Spinal cord (tissue), 10 donors: Measurements from ENCODE around the gene HIGD1C. TPM values are rescaled to one million over a fixed set of nuclear protein-coding genes. Genes with fewer than 3 reads are reported as not detected.

Experiments used
- DNase-seq, 6 donors: peaks; one replicate each; pipeline versions ENCODE4 v3.0.0 to v3.0.0-alpha.2; 2013 to 2015; ENCODE audit warnings: low spot score in 6 of 6, low read depth in 4 of 6
- H3K27ac ChIP-seq: one replicate; pipeline ENCODE4 v1.5.1; 2013; ENCODE audit warnings: low read depth, low read length, control low read depth
- H3K27me3 ChIP-seq: one replicate; pipeline ENCODE4 v1.6.1; 2013; ENCODE audit warnings: low read length; ENCODE audit not compliant: control insufficient read depth, insufficient read depth
- H3K36me3 ChIP-seq: one replicate; pipeline ENCODE4 v1.6.1; 2013; ENCODE audit warnings: low read length; ENCODE audit not compliant: control insufficient read depth, insufficient read depth
- H3K4me1 ChIP-seq: one replicate; pipeline ENCODE4 v1.6.1; 2013; ENCODE audit warnings: low read length; ENCODE audit not compliant: control insufficient read depth, insufficient read depth
- H3K4me3 ChIP-seq: one replicate; pipeline ENCODE4 v1.5.1; 2013; ENCODE audit warnings: low read depth, low read length, control low read depth
- H3K9me3 ChIP-seq: one replicate; pipeline ENCODE4 v1.6.1; 2013; ENCODE audit warnings: low read length; ENCODE audit not compliant: control insufficient read depth, insufficient read depth
- WGBS: methylation state at CpG from one replicate; pipeline ENCODE4 v1.1.5; 2013; ENCODE audit warnings: missing lambda C conversion rate; ENCODE audit not compliant: insufficient coverage; 5-methylcytosine and 5-hydroxymethylcytosine counted together
- polyA plus RNA-seq, 2 donors: library from polyadenylated mRNA; unstranded; fragments of 120-200 nt; gene quantifications; one replicate each; pipeline ENCODE4 v1.2.1, GENCODE V29; 2013; ENCODE audit not compliant: insufficient read length in 2 of 2
- total RNA-seq, 2 donors: library from RNA; depleted of rRNA in 1 of 2; stranded (reverse); fragments of 120-200 nt in 1 of 2; fragments of >200 nt in 1 of 2; gene quantifications; one replicate each; pipeline versions ENCODE4 v1.2.3 to v1.2.4, GENCODE V29; 2013 to 2014
- donor health status: healthy.

HIGD1C gene
- total and polyA plus RNA-seq, 4 donors = 0.53 TPM; not detected in 3

- no peak overlapping the region for H3K27ac ChIP-seq
- no peaks in the 10 kb centered on the region for H3K9me3 ChIP-seq
- H3K4me1 ChIP-seq = no peaks in the 10 kb centered on the region
- no peak for DNase-seq
- H3K27me3 ChIP-seq = no peaks in the 10 kb centered on the region
- peaks cover 41% of the 10 kb centered on the region for H3K36me3 ChIP-seq
- no CpG with 5 or more reads among the region's 3 CpGs for WGBS
- no peak overlapping the region for H3K4me3 ChIP-seq
These were observed 38.4 kb downstream of the HIGD1C start for GRCh38 chr12:50990791-50991190.

- no peak overlapping the region for H3K4me3 ChIP-seq
- no peak for DNase-seq
- H3K36me3 ChIP-seq = peaks cover 44% of the 10 kb centered on the region
- H3K27me3 ChIP-seq = no peaks in the 10 kb centered on the region
- no peaks in the 10 kb centered on the region for H3K4me1 ChIP-seq
- WGBS = 87% methylated on average over 3 of the region's 6 CpGs
- no peaks in the 10 kb centered on the region for H3K9me3 ChIP-seq
- H3K27ac ChIP-seq = no peak overlapping the region
These were observed 38.9 kb downstream of the HIGD1C start for GRCh38 chr12:50991291-50991690.

GRCh38 chr12:50992819-50993218, 40.5 kb downstream of the HIGD1C start:
- Histone ChIP-seq H3K27me3 (no peaks in the 10 kb centered on the region), H3K36me3 (peaks cover 56% of the 10 kb centered on the region), H3K27ac (no peak overlapping the region), H3K9me3 (no peaks in the 10 kb centered on the region), H3K4me3 (no peak overlapping the region), H3K4me1 (no peaks in the 10 kb centered on the region)
- DNase-seq = peak in 2 of 6 donors; percentile 45 to 65
- 0% methylated on average over 1 of the region's 2 CpGs for WGBS

GRCh38 chr12:50999093-50999492, 46.7 kb downstream of the HIGD1C start:
- no peaks in the 10 kb centered on the region for H3K27me3 ChIP-seq
- H3K27ac ChIP-seq = no peak overlapping the region
- 100% methylated on average over 1 of the region's 4 CpGs for WGBS
- no peak overlapping the region for H3K4me3 ChIP-seq
- H3K9me3 ChIP-seq = no peaks in the 10 kb centered on the region
- H3K4me1 ChIP-seq = no peaks in the 10 kb centered on the region
- peaks cover 50% of the 10 kb centered on the region for H3K36me3 ChIP-seq
- no peak for DNase-seq

GRCh38 chr12:51000245-51000644, 47.9 kb downstream of the HIGD1C start:
- 98% methylated on average over 5 of the region's 7 CpGs for WGBS
- peaks cover 52% of the 10 kb centered on the region for H3K36me3 ChIP-seq
- no peak overlapping the region for H3K27ac ChIP-seq
- no peaks in the 10 kb centered on the region for H3K9me3 ChIP-seq
- no peak overlapping the region for H3K4me3 ChIP-seq
- DNase-seq = no peak
- H3K4me1 ChIP-seq = no peaks in the 10 kb centered on the region
- H3K27me3 ChIP-seq = no peaks in the 10 kb centered on the region

- Histone ChIP-seq H3K36me3 (peaks cover 49% of the 10 kb centered on the region), H3K9me3 (no peaks in the 10 kb centered on the region)
- WGBS = no CpG with 5 or more reads among the region's 1 CpG
These were observed 49.5 kb downstream of the HIGD1C start for GRCh38 chr12:51001799-51002198.

GRCh38 chr12:51004504-51004903, 52.2 kb downstream of the HIGD1C start:
- Histone ChIP-seq H3K27me3 (no peaks in the 10 kb centered on the region), H3K36me3 (peaks cover 41% of the 10 kb centered on the region), H3K4me1 (no peaks in the 10 kb centered on the region), H3K27ac (no peak overlapping the region), H3K9me3 (no peaks in the 10 kb centered on the region), H3K4me3 (no peak overlapping the region)
- WGBS = 71% methylated on average over 3 of the region's 6 CpGs
- no peak for DNase-seq

More at GRCh38 chr12:51001799-51002198, 49.5 kb downstream of the HIGD1C start:
- Histone ChIP-seq H3K27me3 (no peaks in the 10 kb centered on the region), H3K4me1 (no peaks in the 10 kb centered on the region), H3K27ac (no peak overlapping the region), H3K4me3 (no peak overlapping the region)
- DNase-seq = no peak

- H3K9me3 ChIP-seq = no peaks in the 10 kb centered on the region
- H3K4me3 ChIP-seq = no peak overlapping the region
- no peak for DNase-seq
- no peak overlapping the region for H3K27ac ChIP-seq
- peaks cover 41% of the 10 kb centered on the region for H3K36me3 ChIP-seq
- WGBS = no CpG with 5 or more reads among the region's 3 CpGs
- no peaks in the 10 kb centered on the region for H3K27me3 ChIP-seq
- H3K4me1 ChIP-seq = peaks cover 4% of the 10 kb centered on the region
These were observed 52.7 kb downstream of the HIGD1C start for GRCh38 chr12:51005030-51005429.

- Histone ChIP-seq H3K4me1 (peaks cover 4% of the 10 kb centered on the region), H3K27ac (no peak overlapping the region), H3K27me3 (no peaks in the 10 kb centered on the region), H3K4me3 (no peak overlapping the region), H3K36me3 (peaks cover 37% of the 10 kb centered on the region), H3K9me3 (no peaks in the 10 kb centered on the region)
- no peak for DNase-seq
- WGBS = 84% methylated on average over 3 of the region's 3 CpGs
These were observed 53.3 kb downstream of the HIGD1C start for GRCh38 chr12:51005671-51006070.

GRCh38 chr12:51008329-51009055, 56.1 kb downstream of the HIGD1C start:
- WGBS = no CpG with 5 or more reads among the region's 1 CpG
- H3K4me1 ChIP-seq = peaks cover 4% of the 10 kb centered on the region
- no peaks in the 10 kb centered on the region for H3K9me3 ChIP-seq
- H3K27me3 ChIP-seq = no peaks in the 10 kb centered on the region
- H3K4me3 ChIP-seq = peak overlapping the region; percentile 12
- no peak for DNase-seq
- H3K27ac ChIP-seq = peak overlapping the region; percentile 71
- peaks cover 25% of the 10 kb centered on the region for H3K36me3 ChIP-seq
